ENCODE results near the gene CACNA2D4.

Gene CACNA2D4

DNA sequence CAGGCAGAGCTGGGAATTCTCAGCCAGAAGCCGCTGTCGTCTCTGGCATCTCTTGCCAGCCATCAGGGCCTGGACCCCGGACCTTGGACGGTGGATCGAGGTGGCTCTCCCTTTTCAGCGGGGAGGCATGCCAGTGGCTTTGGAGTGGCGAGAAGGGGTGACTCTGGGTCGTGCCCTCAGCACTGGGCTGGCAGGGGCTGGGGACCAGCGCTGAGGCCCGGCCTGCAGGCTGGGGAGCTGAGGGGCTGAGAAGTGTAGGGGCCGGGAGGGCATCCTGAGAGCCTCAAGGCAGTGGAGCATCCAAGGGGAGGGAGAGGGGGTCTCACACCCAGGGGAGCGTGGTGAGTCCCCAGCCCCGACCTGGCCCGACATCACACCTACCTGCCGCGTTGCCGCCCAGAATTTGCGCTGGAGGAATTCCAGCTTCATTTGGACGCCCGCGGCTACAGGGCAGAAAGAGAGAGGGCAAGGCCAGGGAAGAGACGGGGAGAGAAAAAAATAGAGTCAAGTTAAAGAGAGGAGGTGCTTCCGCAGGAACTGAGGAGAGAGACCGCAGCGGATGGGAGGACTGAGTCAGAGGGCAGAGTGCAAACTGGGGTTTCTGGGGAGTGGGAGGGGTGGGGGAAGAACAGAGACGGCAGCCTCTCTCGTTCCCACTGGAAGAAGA is 107.0 kb downstream of the CACNA2D4 start:
- DNase-seq = peak; percentile 85

DNA sequence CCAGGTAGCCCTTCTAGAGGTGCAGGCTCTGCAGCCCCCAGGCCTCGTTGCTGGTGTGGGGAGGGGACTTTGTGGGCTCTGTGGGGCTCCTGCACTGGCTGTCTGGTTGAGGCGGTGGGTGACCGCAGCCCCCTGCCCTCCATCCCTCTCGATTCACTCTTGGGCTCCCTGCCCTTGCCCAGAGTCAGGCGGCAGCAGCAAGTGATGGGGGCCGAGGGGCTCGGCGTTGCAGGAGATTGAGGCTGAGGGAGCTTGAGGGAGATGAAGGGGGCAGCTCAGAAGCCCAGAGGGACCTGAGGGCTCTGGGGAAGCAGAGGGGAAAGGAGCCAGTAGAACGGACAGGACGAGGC is 107.5 kb downstream of the CACNA2D4 start:
- DNase-seq = no peak

DNA sequence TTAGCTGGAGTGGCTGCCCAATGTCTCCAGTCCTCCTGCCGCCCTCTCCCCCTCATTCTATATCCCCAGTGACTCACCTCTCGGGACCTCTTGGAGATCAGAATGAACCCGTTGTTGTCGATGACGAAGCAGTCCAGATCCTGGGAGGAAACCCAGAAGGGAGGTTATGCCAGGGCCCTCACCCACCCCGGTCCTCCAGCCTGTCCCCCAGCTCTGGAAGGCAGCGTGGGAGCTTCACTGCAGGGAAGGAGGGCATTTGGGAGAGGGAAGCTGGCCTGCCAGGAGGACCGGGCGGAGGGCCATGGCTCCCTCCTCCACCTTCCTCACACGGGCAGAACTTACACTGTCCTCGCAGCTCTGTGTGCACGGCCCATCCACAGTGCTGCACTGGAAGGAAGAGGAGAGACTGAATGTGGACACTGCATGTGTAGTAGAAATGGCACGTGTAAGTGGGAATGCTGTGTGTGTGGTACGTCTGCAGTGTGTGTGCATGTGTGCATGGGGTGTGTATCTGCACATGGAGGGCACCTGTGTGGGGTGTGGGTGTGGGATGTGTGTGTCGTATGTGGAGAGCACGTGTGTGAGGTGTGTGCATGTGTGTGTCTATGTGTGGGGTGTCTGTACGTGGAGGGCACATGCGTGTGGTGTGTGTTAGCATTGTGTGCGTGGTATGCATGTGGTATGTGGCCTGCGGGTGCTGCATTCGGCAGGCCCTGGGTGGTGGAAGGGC is 108.1 kb downstream of the CACNA2D4 start:
- no peak for DNase-seq

DNA sequence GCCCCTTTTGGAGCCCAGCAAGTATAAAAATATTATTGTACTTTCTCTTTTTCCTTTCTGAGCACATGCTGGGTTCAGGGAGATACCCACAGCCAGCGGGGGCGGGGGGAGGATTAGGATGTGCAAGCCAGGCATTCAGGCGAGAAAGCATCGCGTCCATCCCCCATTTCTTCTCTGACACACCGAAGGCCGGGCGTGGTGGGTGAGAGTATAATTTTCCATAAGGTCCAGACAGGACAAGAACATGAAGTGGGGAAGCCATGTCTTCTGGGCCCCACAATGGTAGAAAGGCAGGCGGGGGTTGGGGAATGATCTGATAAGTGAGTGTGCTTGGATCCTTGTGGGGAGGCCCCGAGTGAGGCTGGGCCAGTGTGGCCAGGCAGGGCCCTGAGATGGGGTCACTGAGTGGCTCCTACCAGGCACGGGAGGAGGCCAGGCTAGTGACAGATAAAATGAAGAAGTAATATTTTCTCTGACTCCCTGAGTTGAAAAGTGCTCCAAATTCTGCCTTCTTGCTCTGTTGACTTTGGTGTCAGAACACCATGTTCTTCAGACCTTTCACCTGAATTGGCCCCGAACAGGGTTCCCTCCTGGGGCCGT is 108.8 kb downstream of the CACNA2D4 start:
- no peak for DNase-seq

DNA sequence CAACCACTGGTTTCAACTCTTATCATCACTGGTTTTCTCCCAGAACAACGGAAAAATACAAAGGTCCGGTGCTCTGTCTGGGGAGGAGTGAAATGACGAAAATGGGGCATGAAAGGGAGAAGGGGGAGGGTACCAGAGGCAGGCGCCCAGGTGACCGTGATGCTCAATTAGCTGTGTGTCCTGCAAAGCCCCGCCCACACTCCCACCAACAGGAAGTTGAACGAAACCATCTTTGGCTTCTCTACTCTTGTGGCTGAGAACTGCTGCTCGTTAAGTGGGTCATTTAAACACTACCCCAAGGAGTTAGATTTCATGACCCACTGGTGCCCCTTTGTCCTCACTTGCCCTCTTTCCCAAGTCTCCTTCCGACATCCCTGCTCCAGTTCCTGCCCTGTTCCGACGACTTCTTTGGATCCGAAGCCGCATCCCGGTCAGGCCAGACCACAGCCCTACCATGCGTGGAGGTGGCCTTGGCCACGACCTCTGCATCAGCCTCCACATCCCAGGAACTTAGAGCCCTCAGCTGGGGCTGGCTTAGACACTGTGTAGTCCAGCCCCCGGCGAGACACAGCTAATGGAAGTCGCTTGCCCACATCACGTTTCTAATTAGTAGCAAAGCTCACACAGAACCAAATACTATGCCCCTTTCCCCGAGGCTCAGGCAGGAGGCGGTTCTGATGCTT is 109.5 kb downstream of the CACNA2D4 start:
- DNase-seq = no peak

DNA sequence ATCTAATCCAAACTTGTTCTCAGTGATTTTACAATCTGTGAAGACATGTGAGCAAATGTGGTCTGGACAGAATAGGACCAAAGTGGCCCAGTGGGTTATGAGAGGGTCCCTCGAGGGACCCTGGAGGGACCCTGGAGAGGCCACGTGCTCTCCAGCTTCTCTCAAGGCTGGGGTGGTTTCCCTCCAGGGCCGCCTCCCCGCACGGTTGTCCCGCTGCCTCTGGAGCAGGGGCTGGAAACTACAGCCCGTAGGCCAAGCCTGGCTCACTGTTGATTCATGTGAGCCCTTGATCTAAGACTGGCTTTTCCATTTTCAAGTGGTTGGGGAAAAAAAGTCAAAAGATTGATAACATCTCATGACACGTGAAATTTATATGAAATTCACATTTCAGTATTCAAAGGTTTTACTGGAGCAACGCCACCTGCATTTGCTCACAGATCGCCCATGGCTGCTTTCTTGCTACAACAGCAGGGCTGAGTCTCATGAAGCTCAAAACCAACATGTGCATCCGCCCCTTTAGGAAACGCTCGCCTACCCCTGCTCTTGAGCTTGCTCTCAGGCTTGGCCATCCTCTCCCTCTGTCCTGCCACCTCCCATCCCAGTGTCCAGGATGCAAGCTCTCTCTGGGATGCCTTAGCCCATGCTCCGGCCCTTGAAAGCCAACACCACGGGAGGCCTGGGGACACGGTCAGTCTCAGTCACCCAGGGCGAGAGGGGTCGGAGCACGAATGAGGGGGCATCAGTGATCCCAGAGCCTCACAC is 110.2 kb downstream of the CACNA2D4 start:
- DNase-seq = no peak

DNA sequence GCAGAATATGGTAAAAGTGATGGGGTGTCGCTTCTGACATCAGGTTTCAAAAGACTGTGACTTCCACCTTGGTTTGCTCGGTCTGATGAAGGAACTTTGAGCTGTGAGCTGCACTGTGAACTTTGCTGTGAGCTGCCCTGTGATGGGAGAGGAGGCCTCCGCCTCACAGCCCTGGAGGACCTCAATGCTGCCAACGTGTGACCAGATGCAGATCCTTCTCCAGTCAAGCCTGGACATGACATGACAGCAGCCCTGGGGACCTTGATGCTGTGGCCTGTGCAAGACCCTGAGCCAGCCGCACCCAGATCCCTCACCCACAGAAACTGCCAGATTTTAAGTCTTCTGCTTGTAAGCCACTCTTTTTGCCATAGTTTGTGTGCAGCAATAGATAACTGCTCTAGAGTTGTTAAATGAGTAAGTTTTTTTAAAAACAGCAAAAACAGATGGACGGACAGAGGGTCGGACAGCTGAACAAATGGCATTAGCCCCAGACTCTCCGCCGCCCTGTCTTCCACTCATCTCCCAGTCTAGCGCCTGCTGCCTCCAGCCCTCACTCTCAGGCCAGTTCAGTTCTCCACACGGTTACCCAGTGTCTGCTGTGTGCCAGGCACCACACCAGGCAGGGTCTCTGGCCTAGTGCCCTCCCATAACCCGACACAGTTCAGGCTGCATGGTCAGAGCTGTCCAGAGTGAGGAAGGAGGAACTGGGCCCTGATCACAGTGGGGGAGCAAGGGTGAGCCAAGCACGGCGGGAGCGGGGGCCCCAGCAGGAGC is 111.2 kb downstream of the CACNA2D4 start:
- no peak for DNase-seq

DNA sequence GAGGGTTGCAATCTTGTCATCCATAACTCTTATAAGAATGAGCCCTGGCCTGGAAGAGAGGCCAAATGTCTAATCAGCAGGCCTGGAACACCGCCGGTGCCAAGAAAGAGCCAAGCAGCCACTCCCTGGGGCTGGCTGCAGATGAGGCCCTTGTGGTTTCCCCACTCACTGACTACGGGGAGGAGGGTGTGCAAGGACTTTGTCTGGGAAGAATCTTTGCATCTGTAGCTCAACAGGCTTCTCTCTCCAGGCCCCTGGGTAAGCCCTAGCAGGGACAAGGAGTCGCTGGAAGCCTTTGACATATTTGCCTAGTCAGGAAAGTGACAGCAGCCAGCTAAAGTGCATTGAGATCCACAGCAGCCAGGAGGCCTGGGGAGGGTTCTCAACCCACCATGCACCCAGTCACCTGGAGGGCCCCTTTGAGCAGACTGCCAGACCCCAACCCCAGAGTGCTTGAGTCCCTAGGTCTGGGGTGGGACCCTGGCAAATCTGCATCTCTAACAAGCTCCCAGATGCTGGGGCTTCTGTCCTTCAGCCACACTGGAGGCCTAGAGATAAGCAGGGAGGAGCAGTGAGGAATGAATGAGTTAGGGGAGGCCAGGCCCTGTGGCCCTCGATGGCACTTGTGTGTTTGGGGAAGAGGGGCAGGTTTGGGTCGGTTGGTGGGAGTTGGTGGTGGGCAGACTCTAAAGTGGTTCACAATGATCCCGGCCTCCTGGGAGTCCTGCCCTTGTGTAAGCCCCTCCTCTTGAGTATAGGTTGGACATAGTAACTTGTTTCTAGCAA is 112.0 kb downstream of the CACNA2D4 start:
- no peak for DNase-seq

DNA sequence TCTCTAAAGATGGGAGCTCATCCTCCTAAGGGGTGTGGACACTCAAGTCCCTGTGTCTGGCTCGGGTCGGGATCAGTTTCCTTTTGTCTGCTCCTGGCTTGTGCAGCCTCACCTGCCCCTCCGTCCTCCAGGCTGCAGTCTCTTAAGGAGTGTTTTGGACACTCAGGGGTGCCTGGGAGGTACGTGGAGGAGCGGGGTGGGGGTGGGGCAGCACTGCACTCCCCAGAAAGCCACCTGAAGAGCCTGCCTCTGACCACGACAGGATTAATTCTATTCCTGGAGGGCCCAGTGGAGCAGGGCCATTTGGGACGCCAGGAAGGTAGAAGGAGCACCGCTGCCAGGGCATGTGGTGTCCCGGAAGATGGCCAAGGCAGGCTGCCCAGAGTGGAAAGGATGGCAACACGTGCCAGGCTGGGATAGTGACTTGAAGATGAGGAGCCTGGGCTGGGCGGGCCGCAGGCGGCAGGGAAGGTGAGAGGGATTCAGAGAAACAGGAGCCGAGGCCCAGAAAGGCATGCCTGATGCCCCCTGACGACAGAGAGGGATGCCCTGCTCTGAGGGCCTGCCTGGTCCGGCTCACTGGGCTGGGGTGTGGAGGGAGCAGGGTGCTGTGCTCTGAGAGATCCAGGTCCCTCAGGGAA is 112.9 kb downstream of the CACNA2D4 start:
- DNase-seq = no peak

DNA sequence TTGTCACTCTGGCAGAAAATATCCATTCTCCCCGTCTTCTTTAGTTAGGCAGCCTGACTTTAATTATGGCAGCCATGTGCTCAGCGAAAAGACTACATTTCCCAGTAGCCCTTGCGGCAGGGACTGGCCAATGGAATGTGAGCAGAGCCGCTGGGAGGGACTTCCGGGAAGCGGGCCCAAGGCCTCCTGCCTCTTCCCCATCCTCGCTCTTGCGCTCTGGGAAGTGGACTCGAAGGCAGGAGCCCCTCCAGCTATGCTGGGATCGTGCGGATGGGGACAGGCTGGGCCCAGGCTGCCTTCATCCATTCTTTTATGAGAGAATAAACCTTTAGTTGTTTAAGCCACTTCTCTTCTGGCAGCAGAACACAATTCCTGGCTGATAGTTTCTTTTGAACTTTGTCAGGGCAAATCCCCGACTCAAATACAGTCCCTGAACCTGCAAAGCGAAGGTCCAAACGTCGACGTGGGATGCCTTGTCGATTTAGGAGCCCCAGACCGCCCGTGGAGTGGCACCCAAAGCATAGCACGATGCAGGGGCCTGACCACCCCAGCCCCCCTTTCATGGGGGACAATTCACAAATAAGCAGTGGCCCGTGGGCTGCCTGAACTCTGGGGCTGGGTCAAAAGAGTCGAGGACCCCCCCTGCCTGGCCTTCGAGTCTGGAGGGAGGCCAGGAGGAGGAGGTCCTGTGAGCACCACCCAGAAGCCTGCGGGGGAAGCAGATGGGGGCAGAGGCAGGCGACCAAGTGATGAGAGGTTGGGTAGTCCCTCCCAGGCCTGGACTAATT is 113.7 kb downstream of the CACNA2D4 start:
- DNase-seq = peak; percentile 71

DNA sequence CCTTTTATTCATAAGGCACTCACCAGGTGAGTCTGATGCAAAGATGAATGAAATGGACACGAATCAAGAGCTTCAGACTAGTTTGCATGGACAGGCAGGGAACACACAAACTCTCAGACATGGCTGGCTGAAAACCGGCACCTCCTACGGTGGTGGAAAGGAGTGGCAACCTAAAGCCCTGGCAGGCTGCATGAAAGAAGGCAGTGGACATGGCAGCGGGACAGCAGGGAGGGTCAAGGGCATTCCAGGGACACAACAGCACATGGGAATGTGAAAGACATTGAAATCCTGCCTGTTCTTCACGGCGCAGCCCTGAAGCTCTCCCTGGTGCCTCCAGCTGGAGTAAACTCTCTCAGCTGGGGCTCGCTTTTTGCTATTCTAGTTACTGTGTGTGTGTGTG is 114.7 kb downstream of the CACNA2D4 start:
- no peak for DNase-seq

DNA sequence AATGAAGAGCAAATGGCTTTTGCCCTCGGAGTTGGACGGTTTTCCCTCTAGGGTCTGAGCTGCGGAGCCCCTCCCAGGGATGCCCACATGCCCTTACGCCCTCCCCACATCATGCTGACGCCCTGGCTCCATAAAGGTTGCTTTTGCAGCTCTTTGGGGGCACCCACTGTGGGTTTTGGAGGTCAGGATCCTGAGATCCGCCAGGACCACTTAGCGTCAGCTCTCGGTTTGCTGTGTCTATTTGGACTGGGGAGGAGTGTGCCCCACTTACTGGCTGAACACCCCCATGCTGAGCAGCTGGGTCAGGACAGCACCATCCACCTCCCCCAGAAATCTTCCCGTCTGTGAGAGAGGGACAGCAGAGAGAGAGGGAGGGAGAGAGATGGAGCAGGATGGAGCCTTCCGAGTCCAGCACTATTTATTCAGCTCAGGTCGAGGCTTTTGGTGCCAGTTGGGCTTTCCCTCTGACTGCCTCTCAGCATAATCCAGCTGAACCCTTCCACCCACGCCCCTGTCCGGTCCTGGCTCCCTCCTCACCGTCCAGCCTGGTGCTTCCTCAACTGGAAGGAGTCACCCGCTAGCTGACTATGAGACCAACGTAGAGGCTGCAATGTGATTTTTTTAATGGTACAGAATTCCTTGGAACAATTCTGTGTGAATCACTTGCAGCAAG is 117.0 kb downstream of the CACNA2D4 start:
- no peak for DNase-seq

DNA sequence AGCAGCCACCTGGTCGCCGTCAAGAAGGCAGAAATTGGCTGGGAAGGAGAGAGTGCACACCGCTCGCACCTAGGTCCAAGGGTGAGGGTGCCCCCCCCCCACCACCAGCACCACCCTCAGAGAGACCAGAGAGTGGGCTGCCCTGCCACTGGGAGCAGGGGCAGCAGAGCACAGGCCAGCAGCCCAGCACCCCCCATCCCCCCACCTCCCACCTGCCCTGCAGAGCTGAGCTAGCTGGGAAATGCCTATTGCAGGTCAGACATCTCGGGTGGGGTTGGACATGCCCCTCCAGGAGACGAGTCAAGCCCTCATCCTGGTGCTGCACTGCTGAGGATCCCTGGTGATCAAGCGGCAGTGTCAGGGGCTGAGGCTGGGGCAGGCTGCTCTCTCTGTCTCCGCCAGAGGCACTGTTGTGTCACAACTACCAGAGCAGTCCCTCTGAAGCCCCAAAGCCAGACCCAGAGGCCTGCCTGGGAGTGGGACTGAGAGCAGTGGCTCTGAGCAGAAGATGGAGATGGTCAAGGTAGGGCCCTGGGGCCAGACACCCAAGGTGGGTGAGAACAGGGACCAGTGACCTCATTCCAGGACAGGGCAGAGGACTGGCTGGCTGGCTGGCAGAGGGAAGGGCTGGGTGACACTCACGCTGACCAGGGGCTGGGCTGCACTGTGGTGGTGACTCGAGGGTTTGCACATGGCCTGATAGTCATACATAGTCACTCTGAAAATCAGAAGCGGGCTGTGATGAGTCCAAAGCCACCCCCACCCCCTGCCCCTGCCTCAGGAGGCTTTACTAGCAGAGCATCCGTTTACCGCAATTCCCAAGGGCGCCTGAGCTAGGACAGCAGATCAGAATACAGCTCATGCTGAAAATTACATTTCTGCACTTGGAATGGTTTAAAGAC is 117.8 kb downstream of the CACNA2D4 start:
- no peak for DNase-seq

DNA sequence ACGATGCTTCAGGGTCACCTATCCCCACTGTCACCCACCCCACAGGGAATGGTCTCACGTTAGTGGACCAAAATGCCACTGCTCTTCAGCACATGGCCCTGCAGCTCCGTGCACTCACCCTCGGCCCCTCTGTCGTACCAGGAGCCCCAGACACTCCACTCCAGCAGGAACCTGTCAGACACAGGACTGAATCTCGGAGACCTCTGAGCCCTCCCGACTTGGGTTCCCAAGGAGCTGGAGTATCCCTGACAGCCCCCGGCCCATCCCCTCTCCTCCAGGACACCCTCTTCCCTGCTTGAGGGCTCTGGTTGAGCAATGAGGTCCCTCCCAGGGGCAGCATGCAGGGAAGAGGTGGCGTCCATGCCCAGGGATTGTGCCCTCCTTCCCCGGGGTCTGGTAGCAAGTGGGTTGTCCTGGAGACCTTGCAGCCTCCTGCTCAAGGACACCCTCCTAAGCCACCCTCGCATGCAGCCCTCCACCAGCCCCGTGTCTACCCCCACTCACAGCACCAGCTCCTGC is 118.5 kb downstream of the CACNA2D4 start:
- DNase-seq = no peak

DNA sequence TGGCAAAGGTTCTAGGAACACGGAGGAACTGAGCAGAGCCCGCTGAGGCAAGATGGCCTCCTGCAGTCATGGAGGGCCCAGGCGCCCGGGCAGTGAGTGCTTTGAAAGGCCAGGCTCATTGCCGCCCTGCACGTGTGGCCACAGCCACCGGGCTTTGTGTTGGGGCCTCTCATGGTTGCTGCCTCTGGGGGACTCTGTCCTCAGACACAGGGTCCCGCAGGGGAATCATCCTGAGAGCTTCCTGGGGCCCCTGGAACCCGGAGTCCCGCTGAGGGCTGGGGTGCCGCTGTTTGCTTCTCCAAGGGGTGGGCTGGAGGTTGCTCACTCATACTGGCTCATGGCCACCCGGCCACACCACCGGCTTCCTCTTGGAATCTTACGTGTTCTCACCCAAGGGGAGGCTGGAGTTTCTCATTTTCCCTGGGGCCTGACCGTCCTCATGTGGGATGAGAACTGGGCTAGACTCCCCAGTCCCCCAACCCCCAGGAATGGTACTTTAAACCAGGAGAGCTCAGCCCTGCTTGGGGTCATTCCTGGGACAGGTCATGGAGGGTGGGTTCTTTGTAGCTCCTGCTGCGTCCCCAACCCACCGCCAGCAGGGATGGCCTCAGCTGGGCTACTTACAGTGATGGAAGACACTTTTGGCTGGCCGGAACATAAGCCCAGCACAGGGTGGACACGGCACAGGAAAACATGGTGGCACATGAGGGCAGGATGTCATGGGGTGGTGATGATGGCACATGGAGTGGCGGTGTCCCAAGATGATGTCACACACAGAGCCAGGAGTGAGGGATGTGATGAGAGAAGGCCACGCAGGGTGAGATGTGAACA is 119.2 kb downstream of the CACNA2D4 start:
- DNase-seq = no peak

DNA sequence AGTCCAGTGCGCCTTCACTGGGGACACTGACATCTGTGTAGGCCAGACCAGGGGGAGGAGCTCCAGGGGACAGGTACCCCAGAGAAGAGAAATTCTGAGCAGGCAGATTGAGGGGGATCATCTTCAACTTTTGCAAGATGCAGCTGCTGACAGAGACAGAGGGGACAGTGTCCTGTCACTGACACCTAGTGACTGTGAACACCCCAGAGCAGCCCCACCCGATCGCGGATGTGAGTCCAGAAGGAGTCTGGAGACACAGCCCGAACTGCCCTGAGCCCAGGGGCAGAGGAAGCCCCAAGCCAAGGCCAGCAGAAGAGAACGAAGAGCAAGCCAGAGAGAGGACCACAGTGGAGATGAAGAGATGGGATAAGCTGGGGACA is 119.8 kb downstream of the CACNA2D4 start:
- no peak for DNase-seq

DNA sequence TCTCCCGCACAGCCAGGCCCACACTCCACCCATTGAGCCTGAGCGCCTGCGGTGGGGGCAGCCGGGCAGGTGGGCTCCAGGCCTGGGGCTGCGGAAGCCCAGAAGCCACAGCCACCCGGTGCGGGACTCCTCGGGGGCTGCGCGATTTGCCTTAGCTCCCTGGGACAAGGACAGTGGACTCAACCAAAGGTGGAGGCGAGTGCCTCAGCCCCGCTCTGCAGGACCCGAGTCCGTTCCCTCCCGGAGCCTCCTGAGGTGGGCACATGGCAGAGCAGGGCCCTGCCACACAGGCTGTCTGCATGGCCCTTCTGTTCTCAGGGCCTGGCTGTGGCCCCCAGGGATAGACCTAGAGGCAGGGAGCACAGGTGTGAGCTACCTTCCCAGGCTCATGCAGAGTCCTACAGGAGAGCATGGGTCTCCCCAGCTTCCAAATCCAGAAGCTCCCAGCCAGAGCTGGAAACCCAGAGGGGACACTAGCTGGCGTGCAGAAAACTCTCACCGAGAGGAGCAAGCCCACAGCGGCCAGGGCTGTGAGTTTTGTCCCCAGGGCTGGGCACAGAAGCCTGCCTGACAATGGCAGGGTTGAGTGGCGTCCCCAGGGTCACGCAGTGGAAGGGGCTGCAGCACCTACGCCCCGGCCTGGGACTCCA is 120.3 kb downstream of the CACNA2D4 start:
- DNase-seq = no peak

Data from GDM1 (cell line).